Stimulated activated CD4-positive, alpha-beta T cell treated with anti-CD3 and anti-CD28 coated beads, Interleukin-4, amount 100 ng/mL, for 48 hours (primary cell): ENCODE results near the gene TRDMT1.

Experiments used
- DNase-seq, 2 donors: peaks; one replicate each; pipeline ENCODE4 v3.0.0-alpha.2; 2020; ENCODE audit warnings: low read depth in 2 of 2

The TRDMT1 gene

GRCh38 chr10:17209881-17210280 is 8.4 kb upstream of the TRDMT1 start:
- DNase-seq, result no peak

GRCh38 chr10:17209302-17209701 is 7.8 kb upstream of the TRDMT1 start:
- DNase-seq, result no peak

GRCh38 chr10:17208476-17208875 is 7.0 kb upstream of the TRDMT1 start:
- DNase-seq, result no peak

- peak in 1 of 2 donors; percentile 26 for DNase-seq
Observed at GRCh38 chr10:17206210-17206709, 4.8 kb upstream of the TRDMT1 start.

GRCh38 chr10:17203416-17203815 is 1.9 kb upstream of the TRDMT1 start:
- DNase-seq, result no peak

GRCh38 chr10:17202999-17203398 is 1.5 kb upstream of the TRDMT1 start:
- DNase-seq, result no peak

- no peak for DNase-seq
Observed at GRCh38 chr10:17202506-17202905, 1.0 kb upstream of the TRDMT1 start.

GRCh38 chr10:17201794-17202116 is 283 bp upstream of the TRDMT1 start:
- DNase-seq, result no peak

- DNase-seq, result no peak
Observed at GRCh38 chr10:17200001-17200911, 1.2 kb downstream of the TRDMT1 start.

- no peak for DNase-seq
Observed at GRCh38 chr10:17199351-17199804, 2.1 kb downstream of the TRDMT1 start.

- DNase-seq, result no peak
Observed at GRCh38 chr10:17196573-17196972, 4.9 kb downstream of the TRDMT1 start.

GRCh38 chr10:17196045-17196444 is 5.4 kb downstream of the TRDMT1 start:
- no peak for DNase-seq

GRCh38 chr10:17195083-17195482 is 6.4 kb downstream of the TRDMT1 start:
- no peak for DNase-seq

- no peak for DNase-seq
Observed at GRCh38 chr10:17190602-17191001, 10.9 kb downstream of the TRDMT1 start.

GRCh38 chr10:17188644-17189172 is 12.8 kb downstream of the TRDMT1 start:
- DNase-seq, result no peak

GRCh38 chr10:17185873-17186272 is 15.6 kb downstream of the TRDMT1 start:
- DNase-seq, result no peak

- DNase-seq, result no peak
Observed at GRCh38 chr10:17183110-17183509, 18.4 kb downstream of the TRDMT1 start.

- DNase-seq, result no peak
Observed at GRCh38 chr10:17181751-17182150, 19.7 kb downstream of the TRDMT1 start.

- no peak for DNase-seq
Observed at GRCh38 chr10:17181110-17181509, 20.4 kb downstream of the TRDMT1 start.

GRCh38 chr10:17179002-17179401 is 22.5 kb downstream of the TRDMT1 start:
- no peak for DNase-seq

GRCh38 chr10:17178006-17178405 is 23.5 kb downstream of the TRDMT1 start:
- DNase-seq, result no peak

- no peak for DNase-seq
Observed at GRCh38 chr10:17177014-17177413, 24.5 kb downstream of the TRDMT1 start.

GRCh38 chr10:17176091-17176490 is 25.4 kb downstream of the TRDMT1 start:
- DNase-seq, result no peak
